Spleen (tissue), 7 donors: Measurements from ENCODE around the gene CLASP1.

Experiments used
- CTCF ChIP-seq, 11 experiments: fragments of 200-600 bp in 7 of 11; fragments of 450-650 bp in 4 of 11; sonication (generic) in 4 of 11; IDR thresholded peaks in 8 of 11; conservative IDR thresholded peaks in 3 of 11; 1 replicate in 7 of 11; 2 replicates in 4 of 11; pipeline versions ENCODE4 v1.4.0 to v1.8.0; 2016 to 2021; ENCODE audit warnings: antibody characterized with exemption in 11 of 11, inconsistent platforms in 4 of 11, mild to moderate bottlenecking in 1 of 11
- POLR2A ChIP-seq, 3 donors: fragments of 450-650 bp; IDR thresholded peaks; one replicate each; pipeline ENCODE4 v1.5.1; 2017; ENCODE audit warnings: antibody characterized with exemption in 3 of 3, mild to moderate bottlenecking in 1 of 3
- POLR2AphosphoS5 ChIP-seq, 3 donors: sonication (generic); formaldehyde crosslinking; IDR thresholded peaks; one replicate each; pipeline ENCODE4 v1.5.1; 2017; ENCODE audit warnings: antibody characterized with exemption in 3 of 3
- donor health status: DM: no; HTN: no; CAD: no; lungs with moderate emphysema.
- donor health status: DM: no; HTN: no; CAD: no.
- donor health status: DM: no; HTN: no; CAD: no.

- TF ChIP-seq POLR2A (IDR thresholded peaks at IDR 0.05) = no peak
- no peak for TF ChIP-seq CTCF (IDR thresholded peaks at IDR 0.05 in 8 of 11, conservative IDR thresholded peaks at IDR 0.05 in 3 of 11)
- no peak for TF ChIP-seq POLR2AphosphoS5 (IDR thresholded peaks at IDR 0.05)
Measured at GRCh38 chr2:121468936-121469335, 180.3 kb downstream of the CLASP1 start.
